OCI-LY3 (cell line): ENCODE measurements around the gene S1PR5.

Experiments used
- EZH2phosphoT487 ChIP-seq: fragments of 200-600 bp; shearing (Covaris generic); IDR thresholded peaks from 2 replicates; pipeline ENCODE4 v1.6.1; 2018; ENCODE audit warnings: antibody characterized with exemption, mixed run types, low read depth
- TF ChIP-seq, protein P1 (sequence below): fragments of 200-600, 300-600 bp; sonication (generic); IDR thresholded peaks from 2 replicates; pipeline ENCODE4 v1.5.1; 2014; ENCODE audit warnings: antibody characterized with exemption, low read length, low read depth

DNA sequence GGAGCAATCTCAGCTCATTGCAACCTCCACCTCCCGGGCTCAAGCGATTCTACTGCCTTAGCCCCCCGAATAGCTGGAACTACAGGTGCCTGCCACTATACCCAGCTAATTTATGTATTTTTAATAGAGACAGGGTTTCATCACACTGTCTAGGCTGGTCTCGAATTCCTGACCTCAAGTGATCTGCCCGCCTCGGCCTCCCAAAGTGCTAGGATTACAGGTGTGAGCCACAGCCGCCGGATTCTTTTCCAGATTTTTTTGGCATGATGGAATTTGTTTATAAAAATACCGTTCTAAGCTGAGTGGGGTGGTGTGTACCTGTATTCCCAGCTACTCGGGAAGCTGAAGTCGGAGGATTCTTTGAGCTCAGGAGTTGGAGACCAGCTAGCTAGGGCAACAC lies 20.4 kb upstream of the S1PR5 start:
- no peak for TF ChIP-seq EZH2phosphoT487
- TF ChIP-seq, protein P1, sequence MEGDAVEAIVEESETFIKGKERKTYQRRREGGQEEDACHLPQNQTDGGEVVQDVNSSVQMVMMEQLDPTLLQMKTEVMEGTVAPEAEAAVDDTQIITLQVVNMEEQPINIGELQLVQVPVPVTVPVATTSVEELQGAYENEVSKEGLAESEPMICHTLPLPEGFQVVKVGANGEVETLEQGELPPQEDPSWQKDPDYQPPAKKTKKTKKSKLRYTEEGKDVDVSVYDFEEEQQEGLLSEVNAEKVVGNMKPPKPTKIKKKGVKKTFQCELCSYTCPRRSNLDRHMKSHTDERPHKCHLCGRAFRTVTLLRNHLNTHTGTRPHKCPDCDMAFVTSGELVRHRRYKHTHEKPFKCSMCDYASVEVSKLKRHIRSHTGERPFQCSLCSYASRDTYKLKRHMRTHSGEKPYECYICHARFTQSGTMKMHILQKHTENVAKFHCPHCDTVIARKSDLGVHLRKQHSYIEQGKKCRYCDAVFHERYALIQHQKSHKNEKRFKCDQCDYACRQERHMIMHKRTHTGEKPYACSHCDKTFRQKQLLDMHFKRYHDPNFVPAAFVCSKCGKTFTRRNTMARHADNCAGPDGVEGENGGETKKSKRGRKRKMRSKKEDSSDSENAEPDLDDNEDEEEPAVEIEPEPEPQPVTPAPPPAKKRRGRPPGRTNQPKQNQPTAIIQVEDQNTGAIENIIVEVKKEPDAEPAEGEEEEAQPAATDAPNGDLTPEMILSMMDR: no peak
